Coronary artery (tissue), 2 donors: ENCODE data around the gene KMT2E.

Experiments used
- DNase-seq: peaks from one replicate; pipeline ENCODE4 v3.0.0-alpha.2; 2017; ENCODE audit warnings: low spot score
- H3K27ac ChIP-seq, 2 donors: fragments of 200-600 bp; sonication (generic); one replicate each; pipeline ENCODE4 v1.5.1; 2016 to 2019
- H3K4me3 ChIP-seq: fragments of 200-600 bp; sonication (generic); 2 replicates; pipeline ENCODE4 v1.5.1; 2016; ENCODE audit warnings: mild to moderate bottlenecking, moderate library complexity
- CTCF ChIP-seq: fragments of 200-600 bp; sonication (generic); IDR thresholded peaks from one replicate; pipeline ENCODE4 v1.5.1; 2019; ENCODE audit warnings: antibody characterized with exemption

KMT2E gene

GRCh38 chr7:105016068-105016708, 2.2 kb downstream of the KMT2E start:
- H3K4me3 ChIP-seq: peak overlapping the region; percentile 94
- H3K27ac ChIP-seq: peak overlapping the region; percentile 99 to 100
- no peak for DNase-seq
- no peak for TF ChIP-seq CTCF

- Histone ChIP-seq H3K27ac (peak overlapping the region; percentile 99 to 100), H3K4me3 (peak overlapping the region; percentile 94)
- DNase-seq: no peak
- no peak for TF ChIP-seq CTCF
Observed at GRCh38 chr7:105016709-105017656, 3.0 kb downstream of the KMT2E start.

DNA sequence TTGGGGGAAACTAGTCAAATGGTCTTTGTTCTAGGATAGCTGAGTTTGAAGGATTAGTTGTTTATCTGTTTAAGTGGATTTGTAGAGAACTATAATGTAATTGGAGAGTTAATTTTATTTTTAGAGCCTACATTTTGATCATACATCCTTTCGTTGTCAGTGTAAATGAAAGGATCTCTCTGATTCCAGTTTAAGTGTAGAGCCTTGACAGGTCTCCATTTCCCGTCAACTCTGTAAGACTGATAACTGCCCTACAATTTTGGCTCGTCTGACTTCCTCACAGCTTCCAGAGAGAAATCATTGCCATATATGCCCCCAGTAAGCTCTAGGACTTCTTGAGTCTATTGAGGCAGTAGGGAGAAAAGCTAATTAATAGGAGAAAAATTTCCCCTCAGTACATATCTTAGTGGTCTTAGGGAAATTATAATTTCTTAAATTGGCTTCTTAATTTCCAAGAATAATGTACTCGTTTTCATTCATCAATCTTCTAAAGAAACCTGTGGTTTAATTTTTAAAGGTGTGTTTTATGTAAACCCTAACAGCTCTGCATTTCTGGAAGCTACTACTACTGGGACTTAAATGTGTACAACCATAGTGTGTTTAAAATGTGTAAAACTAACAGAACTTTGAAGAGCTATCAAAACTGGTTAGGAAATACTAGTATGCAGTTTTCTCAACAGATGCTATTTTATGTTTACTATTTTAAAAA, 3.8 kb downstream of the KMT2E start:
- no peak for DNase-seq
- no peak for TF ChIP-seq CTCF

GRCh38 chr7:105019269-105019668, 5.3 kb downstream of the KMT2E start:
- DNase-seq: no peak
- Histone ChIP-seq H3K4me3 (peak overlapping the region; percentile 27), H3K27ac (peak overlapping the region in 1 of 2 donors; percentile 99)
- TF ChIP-seq CTCF: no peak

More for the DNA sequence above, 3.8 kb downstream of the KMT2E start:
- peak overlapping the region; percentile 29 to 99 for H3K27ac ChIP-seq
- H3K4me3 ChIP-seq: peak overlapping the region; percentile 94

- peak overlapping the region; percentile 35 for H3K4me3 ChIP-seq
- H3K27ac ChIP-seq: peak overlapping the region; percentile 13 to 58
- TF ChIP-seq CTCF: no peak
- no peak for DNase-seq
Observed at GRCh38 chr7:105020926-105021325, 6.9 kb downstream of the KMT2E start.

DNA sequence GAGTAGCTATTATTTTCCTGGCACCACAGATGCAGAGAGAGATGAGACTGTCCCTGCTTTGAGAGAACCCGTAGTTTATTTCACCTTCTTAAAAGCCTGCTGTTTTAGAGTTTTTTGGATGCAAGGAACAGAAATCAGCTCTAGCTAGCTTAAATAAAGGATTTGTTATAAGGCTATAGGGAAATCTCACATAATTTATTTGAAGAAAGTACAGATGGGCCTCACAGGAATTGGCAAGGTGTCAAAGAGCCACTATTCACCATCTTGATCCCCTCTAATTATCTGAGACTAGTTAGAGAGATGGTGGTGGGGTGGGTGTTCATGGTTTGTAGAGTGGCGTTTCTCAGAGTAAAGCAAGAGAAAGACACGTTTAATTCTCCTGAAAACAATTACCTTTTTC, 7.3 kb downstream of the KMT2E start:
- Histone ChIP-seq H3K27ac (peak overlapping the region; percentile 13 to 58), H3K4me3 (peak overlapping the region; percentile 35)
- no peak for TF ChIP-seq CTCF
- no peak for DNase-seq
